ENCODE results near the gene ASB18.

Gene ASB18

GRCh38 chr2:236249066-236249465 is 15.1 kb downstream of the ASB18 start:
- intact Hi-C loops (cut with DNase I; ENCODE audit: low total_unique reads): no loop called here
- Histone ChIP-seq H3K36me3 (no peaks in the 10 kb centered on the region), H3K9me3 (no peaks in the 10 kb centered on the region), H3K27me3 (peaks cover 0 to 13% of the 10 kb centered on the region in 2 donors), H3K4me3 (no peak overlapping the region), H3K4me1 (no peaks in the 10 kb centered on the region), H3K27ac (no peak overlapping the region)
- TF ChIP-seq CTCF (IDR thresholded peaks at IDR 0.05): no peak
- DNase-seq: no peak

GRCh38 chr2:236246711-236247246 is 17.4 kb downstream of the ASB18 start:
- Histone ChIP-seq H3K4me3 (no peak overlapping the region), H3K27ac (no peak overlapping the region), H3K27me3 (peaks cover 0 to 7% of the 10 kb centered on the region in 2 donors), H3K9me3 (no peaks in the 10 kb centered on the region), H3K36me3 (no peaks in the 10 kb centered on the region), H3K4me1 (no peaks in the 10 kb centered on the region)
- intact Hi-C loops (cut with DNase I; ENCODE audit: low total_unique reads): no loop called here
- DNase-seq: no peak
- no peak for TF ChIP-seq CTCF (IDR thresholded peaks at IDR 0.05)

DNA sequence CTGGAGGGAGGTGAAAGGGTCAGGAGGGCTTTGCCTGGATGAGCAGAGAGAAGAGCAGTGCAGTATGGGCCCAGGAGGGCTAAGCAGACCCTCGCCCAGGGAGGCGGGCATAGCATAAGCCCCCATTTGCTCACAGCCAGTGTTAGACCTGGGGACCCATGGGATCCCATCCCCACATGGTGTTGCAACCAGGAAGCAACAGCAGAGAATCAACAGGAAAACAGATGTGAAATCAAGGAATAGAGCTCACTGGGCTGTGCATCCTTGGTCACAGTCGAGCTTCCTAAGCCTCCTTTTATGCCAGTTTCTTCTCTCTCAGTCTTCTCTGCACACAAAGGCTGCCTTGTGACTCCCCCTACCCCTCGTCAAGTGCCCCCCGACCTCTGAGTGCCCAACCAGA is 19.9 kb downstream of the ASB18 start:
- peaks cover 0 to 7% of the 10 kb centered on the region in 2 donors for H3K27me3 ChIP-seq

DNA sequence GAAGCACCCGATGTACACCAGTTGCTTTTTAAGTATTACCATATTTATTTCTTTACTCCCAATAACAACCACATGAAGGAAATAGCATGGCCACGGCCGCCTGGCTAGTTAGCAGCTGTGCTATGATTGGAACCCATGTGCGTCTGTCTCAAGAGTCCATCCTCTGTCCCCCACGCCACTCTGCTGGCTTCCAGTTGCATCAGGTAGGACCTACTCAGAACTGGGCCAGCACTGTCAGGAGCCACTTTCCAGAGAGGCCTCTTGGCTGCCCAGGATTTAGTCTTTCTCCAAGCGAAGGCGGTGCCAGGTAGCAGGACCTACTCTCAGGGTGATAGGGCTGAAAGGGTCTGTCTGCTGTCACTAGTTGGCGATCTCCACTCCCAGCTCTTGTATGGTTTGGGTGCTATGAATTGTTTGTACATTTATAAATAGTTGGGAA is 22.1 kb downstream of the ASB18 start:
- no peak overlapping the region for H3K27ac ChIP-seq

More for the DNA sequence above, 19.9 kb downstream of the ASB18 start:
- no peaks in the 10 kb centered on the region for H3K9me3 ChIP-seq
- no peak overlapping the region for H3K27ac ChIP-seq
- intact Hi-C loops (cut with DNase I; ENCODE audit: low total_unique reads): no loop called here
- H3K4me3 ChIP-seq: no peak overlapping the region
- DNase-seq: no peak
- TF ChIP-seq CTCF (IDR thresholded peaks at IDR 0.05): no peak
- H3K36me3 ChIP-seq: no peaks in the 10 kb centered on the region
- peaks cover 0 to 12% (median 0%) of the 10 kb centered on the region in 4 donors for H3K4me1 ChIP-seq

DNA sequence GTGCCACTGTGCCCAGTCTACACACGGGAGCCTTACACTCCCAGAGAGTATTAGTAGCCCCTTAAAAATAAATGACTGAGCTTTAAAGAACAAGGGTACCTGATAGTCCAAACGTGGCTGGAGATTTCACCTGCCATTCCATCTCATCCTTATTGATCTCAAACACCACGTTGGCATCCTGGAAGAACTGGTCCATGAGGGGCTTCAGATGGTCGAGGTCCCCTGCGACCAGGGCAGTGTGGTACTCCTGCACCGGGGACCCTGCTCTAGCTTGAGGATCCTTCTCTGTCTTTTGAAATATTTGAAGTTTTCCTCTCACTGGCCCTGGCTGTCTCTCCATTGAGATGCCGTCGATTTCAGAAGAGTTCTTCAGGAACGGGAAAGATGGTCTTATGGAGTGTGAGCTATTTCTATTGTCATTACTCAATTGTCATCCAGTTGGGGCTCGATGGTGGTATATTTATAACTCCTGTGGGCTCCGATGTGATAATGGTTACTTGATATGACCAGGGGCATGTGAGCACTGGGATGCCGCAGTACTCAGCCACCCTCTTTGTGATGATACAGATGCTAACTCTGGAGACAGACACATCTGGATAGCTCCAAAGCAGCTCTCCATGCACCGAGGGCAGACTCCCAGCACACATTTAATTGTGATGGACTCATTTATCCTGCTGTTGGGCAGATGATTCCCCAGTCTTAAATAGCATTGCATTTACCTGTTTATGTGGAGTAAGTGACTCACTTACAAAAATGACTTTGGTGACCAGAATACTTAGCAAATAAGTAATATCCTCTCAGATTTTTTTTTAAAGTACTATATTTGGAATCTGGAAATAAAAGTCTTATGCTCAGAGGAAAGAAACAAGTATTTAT is 22.8 kb downstream of the ASB18 start:
- Histone ChIP-seq H3K27ac (no peak overlapping the region), H3K9me3 (no peaks in the 10 kb centered on the region), H3K4me3 (no peak overlapping the region), H3K27me3 (peaks cover 0 to 23% of the 10 kb centered on the region in 2 donors), H3K4me1 (peaks cover 0 to 19% (median 9%) of the 10 kb centered on the region in 4 donors), H3K36me3 (no peaks in the 10 kb centered on the region)
- DNase-seq: peak in 1 of 2 donors; percentile 42
- intact Hi-C loops (cut with DNase I; ENCODE audit: low total_unique reads): no loop called here
- no peak for TF ChIP-seq CTCF (IDR thresholded peaks at IDR 0.05)

More for the DNA sequence above, 22.1 kb downstream of the ASB18 start:
- Histone ChIP-seq H3K36me3 (no peaks in the 10 kb centered on the region), H3K9me3 (no peaks in the 10 kb centered on the region), H3K4me3 (no peak overlapping the region), H3K4me1 (peaks cover 0 to 13% (median 2%) of the 10 kb centered on the region in 4 donors), H3K27me3 (peaks cover 0 to 16% of the 10 kb centered on the region in 2 donors)
- TF ChIP-seq CTCF (IDR thresholded peaks at IDR 0.05): no peak
- peak in 1 of 2 donors; percentile 32 for DNase-seq
- intact Hi-C loops (cut with DNase I; ENCODE audit: low total_unique reads): no loop called here

Measured in tibial artery (tissue), 4 donors.